HepG2 (cell line): ENCODE data around the gene WFDC5. TPM values are rescaled to one million over a fixed set of nuclear protein-coding genes. Genes with fewer than 3 reads are reported as not detected.
A peak's percentile ranks its signal among the peaks of the same experiment; 100 is the strongest.

ENCODE experiments used
- ARNT2 ChIP-seq: sonication (generic); formaldehyde crosslinking; IDR thresholded peaks from 2 replicates; pipeline ENCODE4 v1.8.0; 2022; ENCODE audit warnings: mild to moderate bottlenecking, low read depth, missing genetic modification reagents, moderate library complexity
- ATF6 ChIP-seq: sonication (generic); formaldehyde crosslinking; conservative IDR thresholded peaks from 2 replicates; pipeline ENCODE4 v1.4.0; 2020; ENCODE audit warnings: missing genetic modification reagents
- GABPA ChIP-seq, 2 experiments: IDR thresholded peaks; 2 replicates each; pipeline ENCODE4 v1.6.1; 2011 to 2016; ENCODE audit warnings: low read depth in 2 of 2, low read length in 1 of 2, missing biosample characterization in 1 of 2, missing genetic modification characterization in 1 of 2
- HINFP ChIP-seq: sonication (generic); formaldehyde crosslinking; IDR thresholded peaks from 2 replicates; pipeline ENCODE4 v1.4.0; 2020; ENCODE audit warnings: low read depth, mild to moderate bottlenecking, missing genetic modification reagents
- KLF11 ChIP-seq: IDR thresholded peaks from 2 replicates; pipeline ENCODE4 v1.6.1; 2016; ENCODE audit warnings: missing compliant biosample characterization
- MAZ ChIP-seq, 2 experiments: sonication (generic) in 1 of 2; formaldehyde crosslinking in 1 of 2; IDR thresholded peaks; 2 replicates each; pipeline versions ENCODE4 v1.5.0 to v1.6.1; 2012 to 2020; ENCODE audit warnings: low read depth in 2 of 2, mild to moderate bottlenecking in 2 of 2, borderline replicate concordance in 1 of 2, improper control_type of control experiment in 1 of 2, low read length in 1 of 2, missing genetic modification reagents in 1 of 2, moderate library complexity in 1 of 2
- MTA1 ChIP-seq: sonication (generic); formaldehyde crosslinking; IDR thresholded peaks from 2 replicates; pipeline ENCODE4 v1.4.0; 2020; ENCODE audit warnings: missing genetic modification reagents, mild to moderate bottlenecking, borderline replicate concordance
- MTERF4 ChIP-seq: sonication (generic); formaldehyde crosslinking; IDR thresholded peaks from 2 replicates; pipeline ENCODE4 v1.8.0; 2023; ENCODE audit warnings: mild to moderate bottlenecking, missing genetic modification reagents
- NFE2L1 ChIP-seq: sonication (generic); formaldehyde crosslinking; IDR thresholded peaks from 2 replicates; pipeline ENCODE4 v1.4.0; 2020; ENCODE audit warnings: missing genetic modification reagents, mild to moderate bottlenecking, borderline replicate concordance
- NFYC ChIP-seq: IDR thresholded peaks from 2 replicates; pipeline ENCODE4 v1.6.1; 2016; ENCODE audit warnings: missing genetic modification reagents, missing compliant biosample characterization
- REPIN1 ChIP-seq: sonication (generic); formaldehyde crosslinking; IDR thresholded peaks from 2 replicates; pipeline ENCODE4 v1.8.0; 2022; ENCODE audit warnings: missing genetic modification reagents, low read depth, mild to moderate bottlenecking, borderline replicate concordance
- SAFB2 ChIP-seq: sonication (generic); formaldehyde crosslinking; IDR thresholded peaks from 2 replicates; pipeline ENCODE4 v1.5.1; 2020; ENCODE audit warnings: missing genetic modification reagents, low read depth, mild to moderate bottlenecking, borderline replicate concordance
- STAT5B ChIP-seq: sonication (generic); formaldehyde crosslinking; IDR thresholded peaks from 2 replicates; pipeline ENCODE4 v1.4.0; 2020; ENCODE audit warnings: missing genetic modification reagents
- TRIM22 ChIP-seq: fragments of 450-650 bp; IDR thresholded peaks from 2 replicates; pipeline ENCODE4 v1.6.1; 2017
- ZNF234 ChIP-seq: sonication (generic); formaldehyde crosslinking; conservative IDR thresholded peaks from 2 replicates; pipeline ENCODE4 v1.5.1; 2020; ENCODE audit warnings: mild to moderate bottlenecking, missing genetic modification reagents
- ZNF264 ChIP-seq: sonication (generic); formaldehyde crosslinking; IDR thresholded peaks from 2 replicates; pipeline ENCODE4 v1.4.0; 2020; ENCODE audit warnings: missing genetic modification reagents
- ZNF567 ChIP-seq: sonication (generic); formaldehyde crosslinking; IDR thresholded peaks from 2 replicates; pipeline ENCODE4 v1.8.1; 2023; ENCODE audit warnings: mild to moderate bottlenecking, missing genetic modification reagents, borderline replicate concordance
- ZNF772 ChIP-seq: sonication (generic); formaldehyde crosslinking; IDR thresholded peaks from 2 replicates; pipeline ENCODE4 v1.5.0; 2020; ENCODE audit warnings: mild to moderate bottlenecking, missing genetic modification reagents
- ZNF781 ChIP-seq: sonication (generic); formaldehyde crosslinking; IDR thresholded peaks from 2 replicates; pipeline ENCODE4 v1.5.1; 2020; ENCODE audit warnings: borderline replicate concordance, mild to moderate bottlenecking, missing genetic modification reagents; ENCODE audit errors: not compliant biosample characterization
- polyA plus RNA-seq, 8 experiments: library from polyadenylated mRNA; depleted of rRNA in 3 of 8; stranded (reverse) in 7 of 8; unstranded in 1 of 8; fragments of >200 nt; fragmentation: Illumina TruSeq in 4 of 8; extraction: Trizol in 4 of 8; gene quantifications; 2 replicates each; pipeline versions ENCODE4 v1.2.1 to v1.2.3, GENCODE V29; 2011 to 2016; ENCODE audit warnings: low read depth in 4 of 8, missing spikeins in 1 of 8, mixed read lengths in 1 of 8; ENCODE audit not compliant: insufficient read depth in 1 of 8
- total RNA-seq, 5 experiments: library from RNA; depleted of rRNA; stranded (reverse); fragments of >200 nt; fragmentation: Illumina TruSeq; extraction: Trizol; gene quantifications; 2 replicates each; pipeline ENCODE4 v1.2.3, GENCODE V29; 2016; ENCODE audit warnings: low read depth in 1 of 5
- TF ChIP-seq, protein P1 (sequence below): sonication (generic); formaldehyde crosslinking; IDR thresholded peaks from 2 replicates; pipeline ENCODE4 v1.8.0; 2022; ENCODE audit warnings: mild to moderate bottlenecking, missing genetic modification reagents, borderline replicate concordance

The WFDC5 gene
- total and polyA plus RNA-seq, 2 of the 13 experiments (the other 11 are each of a cell fraction or from before 2014, with no cell fraction given) = not detected

- TF ChIP-seq, protein P1, sequence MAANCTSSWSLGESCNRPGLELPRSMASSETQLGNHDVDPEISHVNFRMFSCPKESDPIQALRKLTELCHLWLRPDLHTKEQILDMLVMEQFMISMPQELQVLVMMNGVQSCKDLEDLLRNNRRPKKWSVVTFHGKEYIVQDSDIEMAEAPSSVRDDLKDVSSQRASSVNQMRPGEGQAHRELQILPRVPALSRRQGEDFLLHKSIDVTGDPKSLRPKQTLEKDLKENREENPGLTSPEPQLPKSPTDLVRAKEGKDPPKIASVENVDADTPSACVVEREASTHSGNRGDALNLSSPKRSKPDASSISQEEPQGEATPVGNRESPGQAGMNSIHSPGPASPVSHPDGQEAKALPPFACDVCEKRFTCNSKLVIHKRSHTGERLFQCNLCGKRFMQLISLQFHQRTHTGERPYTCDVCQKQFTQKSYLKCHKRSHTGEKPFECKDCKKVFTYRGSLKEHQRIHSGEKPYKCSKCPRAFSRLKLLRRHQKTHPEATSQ (CRISPR knock-in tag) = no peak
- TF ChIP-seq HINFP (CRISPR knock-in tag) (no peak), SAFB2 (CRISPR knock-in tag) (no peak), GABPA (IDR thresholded peaks at IDR 0.05; ENCODE audit: low read depth, low read length) (no peak), GABPA (CRISPR knock-in tag; IDR thresholded peaks at IDR 0.05; ENCODE audit: low read depth) (0 out of 2 replicates have a peak, but pooled peaks have one; percentile 18), ZNF567 (CRISPR knock-in tag) (no peak), ZNF264 (no peak), NFE2L1 (CRISPR knock-in tag) (no peak), ZNF772 (CRISPR knock-in tag) (no peak), ATF6 (CRISPR knock-in tag) (no peak), NFYC (CRISPR knock-in tag) (no peak), ZNF781 (CRISPR knock-in tag) (no peak), MTERF4 (CRISPR knock-in tag) (no peak), KLF11 (CRISPR knock-in tag) (no peak), TRIM22 (no peak), STAT5B (CRISPR knock-in tag) (no peak), ARNT2 (CRISPR knock-in tag) (no peak), MTA1 (CRISPR knock-in tag) (peak; percentile 73; the same call in 1 of the 2 replicates), MAZ (IDR thresholded peaks at IDR 0.05; ENCODE audit: borderline replicate concordance, low read depth, low read length) (no peak), MAZ (CRISPR knock-in tag; IDR thresholded peaks at IDR 0.05; ENCODE audit: low read depth) (no peak), ZNF234 (CRISPR knock-in tag) (no peak), REPIN1 (CRISPR knock-in tag) (0 out of 2 replicates have a peak, but pooled peaks have one; percentile 45)
Measured at GRCh38 chr20:45077559-45077958, 37.4 kb downstream of the WFDC5 start (continued).
